Breast epithelium (tissue), 3 donors: Measurements from ENCODE around the gene STARD13.

ENCODE experiments used
- CTCF ChIP-seq, 3 donors: fragments of 450-650 bp; IDR thresholded peaks; one replicate each; pipeline ENCODE4 v1.5.1; 2016 to 2017; ENCODE audit warnings: antibody characterized with exemption in 3 of 3, mild to moderate bottlenecking in 3 of 3, moderate library complexity in 3 of 3
- POLR2A ChIP-seq: fragments of 450-650 bp; IDR thresholded peaks from one replicate; pipeline ENCODE4 v1.6.1; 2016; ENCODE audit warnings: antibody characterized with exemption, mild to moderate bottlenecking, moderate library complexity

DNA sequence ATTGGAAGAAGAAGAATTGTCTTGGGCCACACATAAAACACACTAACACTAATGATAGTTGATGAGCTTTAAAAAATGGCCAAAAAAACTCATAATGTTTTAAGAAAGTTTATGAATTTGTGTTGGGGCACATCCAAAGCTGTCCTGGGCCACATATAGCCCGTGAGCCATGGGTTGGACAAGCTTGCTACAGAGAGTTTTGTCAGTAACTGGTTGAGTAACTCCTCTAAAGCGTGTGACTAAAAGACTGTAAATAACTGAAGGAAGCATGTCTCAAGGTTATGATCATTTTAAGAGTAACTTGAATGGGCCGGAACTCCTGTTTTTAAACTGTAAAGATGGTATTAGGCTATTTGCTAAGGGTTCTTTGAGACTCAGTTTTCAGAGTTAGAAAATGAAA, 151.3 kb downstream of the STARD13 start:
- no peak for TF ChIP-seq POLR2A
- no peak for TF ChIP-seq CTCF (IDR thresholded peaks at IDR 0.05)
